ENCODE results near the gene MYO5A.

DNA sequence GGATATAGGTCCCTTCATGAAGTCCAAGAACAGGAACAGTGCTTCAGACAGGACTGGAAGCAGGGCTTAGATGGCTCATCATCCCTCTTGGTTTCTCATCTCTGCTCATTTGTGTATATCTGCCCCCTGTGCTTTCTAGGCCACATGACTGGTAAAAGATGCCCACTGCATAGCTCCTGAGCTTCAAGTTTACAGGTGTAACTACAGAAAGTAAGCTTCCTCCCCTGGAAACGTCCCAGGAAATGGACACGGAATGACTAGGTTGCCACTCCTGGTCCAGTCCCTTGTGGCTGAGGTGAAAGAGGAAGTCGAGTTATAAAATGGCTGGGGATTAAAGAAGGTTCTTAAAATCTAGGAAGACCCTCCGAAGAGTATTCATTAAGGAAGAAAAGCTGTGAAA, 32.5 kb downstream of the MYO5A start:
- no peak for TF ChIP-seq CTCF (IDR thresholded peaks at IDR 0.05; ENCODE audit: insufficient read depth, low read length, poor library complexity, severe bottlenecking)
- no peak for TF ChIP-seq EZH2phosphoT487 (conservative IDR thresholded peaks at IDR 0.05; ENCODE audit: low read length)

Measured in SU-DHL-6 (cell line).